SK-N-SH treated with all-trans-retinoic acid at 6 μM for 48 hours (cell line): ENCODE results near the gene NYAP2.

Experiments
- ARNTL ChIP-seq: fragments of 450-650 bp; formaldehyde crosslinking; IDR thresholded peaks from 2 replicates; pipeline ENCODE4 v1.5.0; 2020; ENCODE audit warnings: low read depth, mild to moderate bottlenecking, moderate library complexity, borderline replicate concordance
- BACH2 ChIP-seq: fragments of 250-450 bp; sonication (Bioruptor Pico); IDR thresholded peaks from 2 replicates; pipeline ENCODE4 v1.9.0; 2021; ENCODE audit warnings: mild to moderate bottlenecking, borderline replicate concordance
- GLIS3 ChIP-seq: fragments of 250-450 bp; sonication (Bioruptor Pico); IDR thresholded peaks from 2 replicates; pipeline ENCODE4 v1.5.0; 2020; ENCODE audit warnings: mild to moderate bottlenecking, moderate library complexity
- ISL1 ChIP-seq: fragments of 250-450 bp; sonication (Bioruptor Pico); IDR thresholded peaks from 2 replicates; pipeline ENCODE4 v2.1.2; 2022; ENCODE audit warnings: mild to moderate bottlenecking, moderate library complexity
- POU6F1 ChIP-seq: fragments of 250-450 bp; sonication (Bioruptor Pico); IDR thresholded peaks from 2 replicates; pipeline ENCODE4 v1.8.0; 2021; ENCODE audit warnings: low read depth, mild to moderate bottlenecking, moderate library complexity, borderline replicate concordance
- SNAI2 ChIP-seq: fragments of 250-450 bp; sonication (Bioruptor Pico); IDR thresholded peaks from 2 replicates; pipeline ENCODE4 v1.5.0; 2020; ENCODE audit warnings: mild to moderate bottlenecking, moderate library complexity
- ZFP3 ChIP-seq: fragments of 250-450 bp; sonication (Bioruptor Pico); IDR thresholded peaks from 2 replicates; pipeline ENCODE4 v1.5.0; 2020; ENCODE audit warnings: mild to moderate bottlenecking, moderate library complexity
- ZFP30 ChIP-seq: fragments of 450-650 bp; formaldehyde crosslinking; IDR thresholded peaks from 2 replicates; pipeline ENCODE4 v1.5.0; 2022; ENCODE audit warnings: mild to moderate bottlenecking, moderate library complexity
- ZNF565 ChIP-seq: fragments of 450-650 bp; formaldehyde crosslinking; conservative IDR thresholded peaks from 2 replicates; pipeline ENCODE4 v1.5.0; 2020; ENCODE audit warnings: low read depth, mild to moderate bottlenecking, moderate library complexity
- ZNF8 ChIP-seq: fragments of 450-650 bp; formaldehyde crosslinking; IDR thresholded peaks from 2 replicates; pipeline ENCODE4 v1.5.0; 2020; ENCODE audit warnings: mild to moderate bottlenecking, moderate library complexity
- TF ChIP-seq, protein P1 (sequence below): fragments of 250-450 bp; sonication (Bioruptor Pico); IDR thresholded peaks from 2 replicates; pipeline ENCODE4 v1.8.0; 2020; ENCODE audit warnings: mild to moderate bottlenecking, moderate library complexity, borderline replicate concordance

DNA sequence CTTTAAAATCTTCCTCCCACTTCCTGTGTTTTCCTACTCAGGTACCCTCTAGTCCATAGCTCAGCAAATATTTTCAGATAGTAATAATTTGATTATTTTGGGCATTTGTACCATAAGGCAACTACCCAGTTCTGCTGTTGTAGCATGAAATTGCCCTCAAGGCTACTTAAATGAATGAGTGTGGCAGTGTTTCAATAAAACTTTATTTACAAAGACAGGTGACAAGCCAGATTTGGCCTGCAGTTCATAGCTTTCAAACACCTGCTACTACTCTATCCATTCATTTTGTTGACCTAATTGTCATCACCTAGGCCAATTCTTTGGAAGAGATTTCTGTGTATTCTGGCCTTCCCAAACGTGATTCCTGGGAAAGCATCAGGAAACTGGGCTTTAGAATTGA lies 28.9 kb downstream of the NYAP2 start:
- TF ChIP-seq, protein P1, sequence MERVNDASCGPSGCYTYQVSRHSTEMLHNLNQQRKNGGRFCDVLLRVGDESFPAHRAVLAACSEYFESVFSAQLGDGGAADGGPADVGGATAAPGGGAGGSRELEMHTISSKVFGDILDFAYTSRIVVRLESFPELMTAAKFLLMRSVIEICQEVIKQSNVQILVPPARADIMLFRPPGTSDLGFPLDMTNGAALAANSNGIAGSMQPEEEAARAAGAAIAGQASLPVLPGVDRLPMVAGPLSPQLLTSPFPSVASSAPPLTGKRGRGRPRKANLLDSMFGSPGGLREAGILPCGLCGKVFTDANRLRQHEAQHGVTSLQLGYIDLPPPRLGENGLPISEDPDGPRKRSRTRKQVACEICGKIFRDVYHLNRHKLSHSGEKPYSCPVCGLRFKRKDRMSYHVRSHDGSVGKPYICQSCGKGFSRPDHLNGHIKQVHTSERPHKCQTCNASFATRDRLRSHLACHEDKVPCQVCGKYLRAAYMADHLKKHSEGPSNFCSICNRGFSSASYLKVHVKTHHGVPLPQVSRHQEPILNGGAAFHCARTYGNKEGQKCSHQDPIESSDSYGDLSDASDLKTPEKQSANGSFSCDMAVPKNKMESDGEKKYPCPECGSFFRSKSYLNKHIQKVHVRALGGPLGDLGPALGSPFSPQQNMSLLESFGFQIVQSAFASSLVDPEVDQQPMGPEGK (CRISPR knock-in tag): no peak
- TF ChIP-seq ZNF565 (CRISPR knock-in tag) (no peak), ISL1 (CRISPR knock-in tag) (no peak), ZFP3 (CRISPR knock-in tag) (no peak), POU6F1 (no peak), ZFP30 (CRISPR knock-in tag) (no peak), ZNF8 (CRISPR knock-in tag) (no peak), GLIS3 (no peak), SNAI2 (no peak), ARNTL (CRISPR knock-in tag) (no peak), BACH2 (no peak)
